Thoracic aorta (tissue), 2 donors: ENCODE measurements around the gene SEMA6D. TPM values are rescaled to one million over a fixed set of nuclear protein-coding genes. Genes with fewer than 3 reads are reported as not detected.
A peak's percentile ranks its signal among the peaks of the same experiment; 100 is the strongest.

Experiments
- ATAC-seq: fragments of 150-250 bp; one replicate; pipeline ENCODE4 v1.8.0; 2017; ENCODE audit warnings: low read depth; ENCODE audit not compliant: insufficient number of reproducible peaks, low FRiP score
- DNase-seq: peaks from one replicate; pipeline ENCODE4 v3.0.0-alpha.2; 2020; ENCODE audit warnings: low spot score
- H3K27ac ChIP-seq, 2 donors: fragments of 200-600 bp; sonication (generic); 1 replicate in 1 of 2; 2 replicates in 1 of 2; pipeline ENCODE4 v1.5.1; 2016; ENCODE audit warnings: mild to moderate bottlenecking in 2 of 2, moderate library complexity in 2 of 2
- H3K27me3 ChIP-seq: fragments of 200-600 bp; sonication (generic); replicated peaks from 2 replicates; pipeline ENCODE4 v1.6.0; 2016; ENCODE audit warnings: mild to moderate bottlenecking; ENCODE audit not compliant: insufficient read depth
- H3K36me3 ChIP-seq: fragments of 200-600 bp; sonication (generic); one replicate; pipeline ENCODE4 v1.5.1; 2016
- H3K4me1 ChIP-seq, 2 donors: fragments of 200-600 bp; sonication (generic); 1 replicate in 1 of 2; 2 replicates in 1 of 2; pipeline versions ENCODE4 v1.5.1 to v1.6.0; 2016; ENCODE audit warnings: low read depth in 2 of 2, mild to moderate bottlenecking in 1 of 2; ENCODE audit not compliant: control insufficient read depth in 1 of 2
- H3K4me3 ChIP-seq: fragments of 200-600 bp; sonication (generic); 2 replicates; pipeline ENCODE4 v1.5.1; 2016; ENCODE audit warnings: mild to moderate bottlenecking
- H3K9me3 ChIP-seq: fragments of 200-600 bp; sonication (generic); 2 replicates; pipeline ENCODE4 v1.5.1; 2016
- CTCF ChIP-seq: fragments of 200-600 bp; sonication (generic); IDR thresholded peaks from one replicate; pipeline ENCODE4 v1.5.1; 2019; ENCODE audit warnings: antibody characterized with exemption
- total RNA-seq, 2 donors: library from RNA; depleted of rRNA; stranded (reverse); fragments of >200 nt; gene quantifications; one replicate each; pipeline versions ENCODE4 v1.1.0 to v1.2.3, GENCODE V29; 2016

The SEMA6D gene
- total RNA-seq, 2 donors from 2014 or later, result 12.9 to 15.3 TPM

GRCh38 chr15:47707391-47707790 is 9.9 kb upstream of the SEMA6D start:
- TF ChIP-seq CTCF, result no peak

GRCh38 chr15:47708161-47708980 is 8.9 kb upstream of the SEMA6D start:
- Histone ChIP-seq H3K36me3 (no peaks in the 10 kb centered on the region), H3K27me3 (no peaks in the 10 kb centered on the region), H3K4me1 (no peaks in the 10 kb centered on the region), H3K4me3 (no peak overlapping the region), H3K27ac (no peak overlapping the region), H3K9me3 (no peaks in the 10 kb centered on the region)
- ATAC-seq (no peak), DNase-seq (no peak)
- TF ChIP-seq CTCF, result no peak

More at GRCh38 chr15:47707391-47707790, 9.9 kb upstream of the SEMA6D start:
- Histone ChIP-seq H3K27me3 (no peaks in the 10 kb centered on the region), H3K36me3 (no peaks in the 10 kb centered on the region), H3K27ac (no peak overlapping the region), H3K4me1 (no peaks in the 10 kb centered on the region), H3K9me3 (no peaks in the 10 kb centered on the region), H3K4me3 (no peak overlapping the region)
- ATAC-seq, result no peak
- DNase-seq, result no peak

GRCh38 chr15:47711655-47712054 is 5.7 kb upstream of the SEMA6D start:
- no peaks in the 10 kb centered on the region for H3K9me3 ChIP-seq
- H3K36me3 ChIP-seq, result no peaks in the 10 kb centered on the region
- ATAC-seq (no peak), DNase-seq (no peak)
- H3K4me3 ChIP-seq, result no peak overlapping the region
- H3K27ac ChIP-seq, result no peak overlapping the region
- peaks cover 10 to 15% of the 10 kb centered on the region in 2 donors for H3K4me1 ChIP-seq
- no peaks in the 10 kb centered on the region for H3K27me3 ChIP-seq
- peak; percentile 24 for TF ChIP-seq CTCF

GRCh38 chr15:47715402-47715801 is 1.9 kb upstream of the SEMA6D start:
- no peak for TF ChIP-seq CTCF
- Histone ChIP-seq H3K36me3 (no peaks in the 10 kb centered on the region), H3K27ac (peak overlapping the region in 1 of 2 donors; percentile 86), H3K4me3 (no peak overlapping the region), H3K4me1 (peaks cover 10 to 29% of the 10 kb centered on the region in 2 donors), H3K9me3 (no peaks in the 10 kb centered on the region), H3K27me3 (no peaks in the 10 kb centered on the region)
- ATAC-seq (no peak), DNase-seq (no peak)

- DNase-seq (no peak), ATAC-seq (no peak)
- Histone ChIP-seq H3K9me3 (no peaks in the 10 kb centered on the region), H3K36me3 (no peaks in the 10 kb centered on the region), H3K27ac (peak overlapping the region; percentile 86 to 88), H3K4me1 (peaks cover 13 to 35% of the 10 kb centered on the region in 2 donors), H3K4me3 (peak overlapping the region; percentile 89), H3K27me3 (no peaks in the 10 kb centered on the region)
- no peak for TF ChIP-seq CTCF
Observed at GRCh38 chr15:47715856-47716445, 1.4 kb upstream of the SEMA6D start.
